ENCODE measurements around the gene RALGPS1.

GRCh38 chr9:127177231-127177630 is 262.6 kb downstream of the RALGPS1 start:
- TF ChIP-seq, protein P1, sequence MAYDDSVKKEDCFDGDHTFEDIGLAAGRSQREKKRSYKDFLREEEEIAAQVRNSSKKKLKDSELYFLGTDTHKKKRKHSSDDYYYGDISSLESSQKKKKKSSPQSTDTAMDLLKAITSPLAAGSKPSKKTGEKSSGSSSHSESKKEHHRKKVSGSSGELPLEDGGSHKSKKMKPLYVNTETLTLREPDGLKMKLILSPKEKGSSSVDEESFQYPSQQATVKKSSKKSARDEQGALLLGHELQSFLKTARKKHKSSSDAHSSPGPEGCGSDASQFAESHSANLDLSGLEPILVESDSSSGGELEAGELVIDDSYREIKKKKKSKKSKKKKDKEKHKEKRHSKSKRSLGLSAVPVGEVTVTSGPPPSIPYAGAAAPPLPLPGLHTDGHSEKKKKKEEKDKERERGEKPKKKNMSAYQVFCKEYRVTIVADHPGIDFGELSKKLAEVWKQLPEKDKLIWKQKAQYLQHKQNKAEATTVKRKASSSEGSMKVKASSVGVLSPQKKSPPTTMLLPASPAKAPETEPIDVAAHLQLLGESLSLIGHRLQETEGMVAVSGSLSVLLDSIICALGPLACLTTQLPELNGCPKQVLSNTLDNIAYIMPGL (CRISPR knock-in tag; IDR thresholded peaks at IDR 0.05): no peak
- TF ChIP-seq USF2 (CRISPR knock-in tag; IDR thresholded peaks at IDR 0.05) (no peak), TEAD4 (CRISPR knock-in tag; IDR thresholded peaks at IDR 0.05) (no peak), CREB1 (CRISPR knock-in tag; IDR thresholded peaks at IDR 0.05) (no peak)
